ENCODE data around the gene FBXW12. TPM values are rescaled to one million over a fixed set of nuclear protein-coding genes. Genes with fewer than 3 reads are reported as not detected.

Gene FBXW12
- total RNA-seq, 2 experiments from 2014 or later: not detected

DNA sequence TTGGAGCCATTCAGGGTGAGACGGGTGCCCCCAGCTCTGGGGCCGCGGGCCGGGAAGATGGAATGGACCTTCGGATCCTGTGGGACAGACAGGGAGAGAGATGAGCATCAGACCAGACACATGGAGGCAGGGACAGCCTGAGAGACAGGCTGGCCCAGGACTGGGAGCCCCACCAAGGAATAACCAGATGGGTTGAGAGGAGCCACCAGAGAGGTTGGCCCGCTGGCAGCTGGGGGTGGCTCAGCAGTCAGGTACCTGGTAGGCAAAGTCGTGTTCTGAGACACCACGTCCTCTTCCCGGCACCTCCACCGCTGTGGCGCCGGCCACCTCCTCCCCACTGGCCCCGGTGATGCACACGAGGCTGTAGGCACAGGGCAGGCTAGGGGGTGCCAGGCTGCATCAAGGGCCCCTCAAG, 44.1 kb downstream of the FBXW12 start:
- POLR2A ChIA-PET: no interaction called here
- H3K4me1 Mint-ChIP-seq: no peaks in the 10 kb centered on the region
- no peak for ATAC-seq (ENCODE audit: low read depth)
- no peak overlapping the region for H3K27ac Mint-ChIP-seq
- no peaks in the 10 kb centered on the region for H3K9me3 Mint-ChIP-seq
- no peak for DNase-seq
- no peak overlapping the region for H3K4me3 Mint-ChIP-seq
- H3K27me3 Mint-ChIP-seq: no peaks in the 10 kb centered on the region
- no peaks in the 10 kb centered on the region for H3K36me3 Mint-ChIP-seq

DNA sequence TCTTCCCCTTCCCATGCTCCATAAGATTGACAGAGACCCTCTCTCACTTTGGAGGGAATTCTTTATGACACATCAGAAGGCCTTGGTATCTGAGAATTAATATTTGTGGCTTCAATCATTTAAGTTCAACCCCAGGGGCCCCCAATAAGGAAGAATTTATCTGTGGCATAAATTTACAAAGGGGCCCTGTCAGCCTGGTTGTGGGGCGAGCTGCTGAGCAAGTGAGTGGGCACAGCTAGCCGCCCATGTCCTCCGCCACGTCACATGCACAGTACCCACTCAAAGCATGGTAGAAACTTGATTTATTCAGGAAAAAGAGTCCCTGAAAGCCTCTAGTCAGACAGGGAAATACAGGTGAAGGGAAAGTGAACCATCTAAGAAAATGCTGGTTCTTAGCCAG, 44.5 kb downstream of the FBXW12 start:
- ATAC-seq (ENCODE audit: low read depth): no peak
- Mint-ChIP-seq H3K4me3 (no peak overlapping the region), H3K27ac (no peak overlapping the region), H3K9me3 (no peaks in the 10 kb centered on the region), H3K36me3 (no peaks in the 10 kb centered on the region), H3K27me3 (no peaks in the 10 kb centered on the region), H3K4me1 (no peaks in the 10 kb centered on the region)
- DNase-seq: no peak
- POLR2A ChIA-PET: no interaction called here

DNA sequence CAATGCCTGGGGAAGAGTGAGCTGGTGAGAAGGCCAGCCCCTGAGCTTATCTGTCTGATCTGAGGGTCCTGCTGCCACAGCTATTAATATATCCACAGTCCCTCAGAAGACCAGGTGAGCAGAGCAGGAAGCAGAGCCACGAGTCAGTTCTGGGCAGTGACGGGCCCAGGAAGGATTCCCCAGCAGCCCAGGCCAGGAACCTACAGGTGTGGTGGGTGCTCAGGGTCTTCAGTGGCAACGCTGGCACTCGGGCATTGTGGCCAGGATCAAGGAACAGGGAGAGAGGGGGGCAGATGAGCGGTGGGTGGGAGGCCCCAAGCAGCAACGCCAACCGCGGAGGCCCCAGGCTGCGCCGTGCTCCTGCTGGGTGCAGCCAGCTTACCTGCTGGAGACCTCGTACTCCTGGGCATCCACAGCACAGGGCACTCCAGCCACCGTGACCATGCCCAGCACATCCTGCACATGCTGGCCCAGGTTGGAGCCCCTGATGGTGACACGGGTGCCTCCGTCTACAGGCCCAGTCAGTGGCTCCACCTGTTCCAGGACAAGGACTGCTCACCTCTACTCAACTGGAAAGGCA, 45.6 kb downstream of the FBXW12 start:
- DNase-seq (no peak), ATAC-seq (ENCODE audit: low read depth) (no peak)
- Mint-ChIP-seq H3K4me3 (no peak overlapping the region), H3K9me3 (no peaks in the 10 kb centered on the region), H3K4me1 (peaks cover 3% of the 10 kb centered on the region), H3K36me3 (no peaks in the 10 kb centered on the region), H3K27ac (no peak overlapping the region), H3K27me3 (no peaks in the 10 kb centered on the region)
- POLR2A ChIA-PET: no interaction called here

DNA sequence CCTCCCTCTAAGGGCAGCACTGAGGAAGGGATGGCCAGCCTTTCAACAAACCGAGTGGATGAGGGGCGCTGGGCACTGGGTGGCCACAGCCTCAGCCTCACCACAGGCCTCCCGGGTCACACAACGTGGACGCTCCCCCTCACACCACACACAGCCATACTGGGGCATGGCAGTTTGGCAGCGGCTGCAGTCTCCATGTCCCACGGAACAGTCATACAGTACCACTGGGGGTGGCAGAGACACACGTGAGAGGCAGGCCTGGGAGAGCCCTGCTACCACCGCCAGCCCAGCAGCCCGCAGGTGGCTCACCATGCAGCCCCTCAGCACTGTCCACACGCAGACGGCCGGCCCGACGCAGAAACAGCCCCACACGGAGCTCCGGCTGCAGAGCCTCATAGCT, 46.1 kb downstream of the FBXW12 start:
- H3K27ac Mint-ChIP-seq: no peak overlapping the region
- H3K9me3 Mint-ChIP-seq: no peaks in the 10 kb centered on the region
- no peak for DNase-seq
- no peaks in the 10 kb centered on the region for H3K27me3 Mint-ChIP-seq
- H3K4me3 Mint-ChIP-seq: no peak overlapping the region
- POLR2A ChIA-PET: interaction anchor here (1.1 kb wide), 1 partner anchor 22 kb away, joined by 3 read pairs; the partner anchor contains the start of gene CCDC51
- H3K36me3 Mint-ChIP-seq: no peaks in the 10 kb centered on the region
- no peak for ATAC-seq (ENCODE audit: low read depth)
- H3K4me1 Mint-ChIP-seq: peaks cover 3% of the 10 kb centered on the region

DNA sequence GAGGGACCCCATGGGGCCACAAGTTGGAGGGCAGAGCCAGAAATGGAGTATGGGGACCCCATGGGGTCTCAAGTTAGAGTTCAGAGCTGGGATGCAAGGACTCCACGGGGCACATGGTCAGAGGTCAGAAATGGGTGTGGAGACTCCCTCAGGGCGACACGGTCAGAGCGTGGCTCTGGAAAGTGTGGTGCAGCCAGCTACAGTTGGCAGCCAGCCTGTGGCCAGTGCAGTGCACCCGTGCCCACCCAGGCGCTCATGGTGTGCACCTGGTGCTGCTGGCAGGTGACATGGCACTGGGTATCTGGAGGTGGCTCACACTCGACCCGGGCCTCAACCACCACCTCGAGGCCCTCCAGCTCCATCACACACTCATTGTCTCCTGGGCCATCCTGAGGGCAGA, 46.6 kb downstream of the FBXW12 start:
- Mint-ChIP-seq H3K27ac (no peak overlapping the region), H3K36me3 (no peaks in the 10 kb centered on the region), H3K4me3 (no peak overlapping the region), H3K9me3 (no peaks in the 10 kb centered on the region), H3K27me3 (no peaks in the 10 kb centered on the region), H3K4me1 (peaks cover 3% of the 10 kb centered on the region)
- ATAC-seq (ENCODE audit: low read depth) (no peak), DNase-seq (no peak)
- POLR2A ChIA-PET: interaction anchor here (1.1 kb wide), 1 partner anchor 21 kb away, joined by 3 read pairs; the partner anchor contains the start of gene CCDC51

DNA sequence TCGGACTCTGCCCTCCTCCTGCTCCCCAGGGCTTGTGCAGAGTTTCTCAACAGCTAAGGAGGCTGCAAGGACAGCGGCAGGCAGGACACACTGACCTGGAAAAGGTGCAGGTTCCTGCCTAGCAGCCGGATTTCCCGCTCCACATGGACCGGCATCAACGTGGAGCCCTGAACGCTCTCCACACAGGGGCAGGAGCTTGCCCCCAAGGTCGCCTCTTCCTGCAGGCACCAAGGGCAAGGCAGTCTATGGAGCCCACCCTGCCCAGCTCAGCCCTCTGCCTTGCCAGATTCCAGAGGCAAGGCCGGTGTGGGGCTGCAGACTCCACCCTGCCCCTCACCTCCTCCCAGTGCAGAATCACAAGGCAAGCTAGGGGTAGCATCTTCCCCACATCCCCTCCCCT, 47.1 kb downstream of the FBXW12 start:
- no peak overlapping the region for H3K4me3 Mint-ChIP-seq
- DNase-seq: no peak
- no peaks in the 10 kb centered on the region for H3K27me3 Mint-ChIP-seq
- POLR2A ChIA-PET: interaction anchor here (1.1 kb wide), 1 partner anchor 21 kb away, joined by 3 read pairs; the partner anchor contains the start of gene CCDC51
- no peak overlapping the region for H3K27ac Mint-ChIP-seq
- no peak for ATAC-seq (ENCODE audit: low read depth)
- peaks cover 3% of the 10 kb centered on the region for H3K4me1 Mint-ChIP-seq
- no peaks in the 10 kb centered on the region for H3K36me3 Mint-ChIP-seq
- no peaks in the 10 kb centered on the region for H3K9me3 Mint-ChIP-seq

DNA sequence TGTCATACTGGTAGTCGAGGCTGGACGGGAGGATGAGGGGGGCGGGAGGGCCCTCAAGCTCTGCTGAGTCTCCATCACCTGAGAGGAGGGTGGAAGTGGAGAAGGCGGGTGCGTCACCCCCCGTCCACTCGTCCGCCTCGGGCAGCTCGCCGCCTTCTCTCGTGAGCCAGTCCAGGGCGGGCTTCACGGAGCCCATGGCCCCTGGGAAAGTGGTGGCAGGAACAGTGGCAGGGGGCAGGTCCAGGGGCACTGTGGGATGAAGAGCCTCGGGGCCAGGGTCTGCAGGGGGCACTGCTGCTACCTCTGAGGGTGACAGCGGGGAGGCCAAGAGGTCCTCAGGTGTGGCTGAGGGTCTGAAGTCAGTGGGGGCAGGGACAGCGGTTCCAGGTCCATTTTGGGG, 47.6 kb downstream of the FBXW12 start:
- Mint-ChIP-seq H3K4me3 (no peak overlapping the region), H3K9me3 (no peaks in the 10 kb centered on the region), H3K27me3 (no peaks in the 10 kb centered on the region), H3K36me3 (no peaks in the 10 kb centered on the region), H3K4me1 (peaks cover 3% of the 10 kb centered on the region), H3K27ac (no peak overlapping the region)
- ATAC-seq (ENCODE audit: low read depth): no peak
- POLR2A ChIA-PET: no interaction called here
- DNase-seq: no peak

DNA sequence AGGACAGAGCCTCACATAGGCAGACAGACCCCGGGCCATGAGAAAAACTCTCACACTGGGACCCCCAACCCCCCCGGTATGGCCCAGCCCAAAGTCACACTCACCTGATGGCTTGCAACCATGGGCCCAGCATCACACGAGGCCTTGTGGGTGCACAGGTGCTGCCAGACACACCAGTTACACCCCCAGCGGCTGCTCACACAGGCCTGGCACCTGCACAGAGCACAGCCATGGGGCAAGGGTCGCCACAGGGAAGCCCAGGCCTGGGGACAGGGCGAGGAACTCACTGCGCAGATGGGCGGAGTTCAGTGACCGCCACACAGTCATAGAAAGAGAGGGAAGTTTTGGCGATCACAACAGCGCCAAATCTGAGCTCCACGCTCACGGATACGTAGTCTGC, 48.5 kb downstream of the FBXW12 start:
- H3K4me3 Mint-ChIP-seq: no peak overlapping the region
- no peaks in the 10 kb centered on the region for H3K9me3 Mint-ChIP-seq
- no peaks in the 10 kb centered on the region for H3K27me3 Mint-ChIP-seq
- POLR2A ChIA-PET: no interaction called here
- no peak overlapping the region for H3K27ac Mint-ChIP-seq
- peaks cover 3% of the 10 kb centered on the region for H3K4me1 Mint-ChIP-seq
- ATAC-seq (ENCODE audit: low read depth) (no peak), DNase-seq (no peak)
- no peaks in the 10 kb centered on the region for H3K36me3 Mint-ChIP-seq

DNA sequence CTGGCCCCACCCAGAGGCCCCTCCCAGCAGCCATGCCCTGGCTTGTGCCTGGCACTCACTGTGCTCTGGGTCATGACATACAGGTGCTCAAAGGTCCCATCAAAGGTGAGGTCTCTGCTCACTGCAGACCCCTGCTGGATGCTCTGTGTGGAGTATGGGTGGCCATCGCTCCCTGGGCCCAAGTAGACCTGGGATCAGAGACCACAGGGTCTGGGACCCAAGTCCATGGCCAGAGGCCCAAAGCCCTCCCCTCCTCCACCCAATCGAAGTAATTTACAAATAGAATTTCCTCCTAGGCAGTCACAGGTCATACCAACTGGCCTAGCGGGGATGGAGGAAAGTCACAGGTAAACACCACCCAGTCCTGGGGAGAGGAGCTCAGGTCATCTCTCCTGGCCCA, 50.3 kb downstream of the FBXW12 start:
- H3K36me3 Mint-ChIP-seq: no peaks in the 10 kb centered on the region
- POLR2A ChIA-PET: no interaction called here
- H3K9me3 Mint-ChIP-seq: no peaks in the 10 kb centered on the region
- ATAC-seq (ENCODE audit: low read depth): peak; percentile 28
- peaks cover 5% of the 10 kb centered on the region for H3K27me3 Mint-ChIP-seq
- H3K4me3 Mint-ChIP-seq: no peak overlapping the region
- no peak overlapping the region for H3K27ac Mint-ChIP-seq
- no peak for DNase-seq
- H3K4me1 Mint-ChIP-seq: peaks cover 3% of the 10 kb centered on the region

DNA sequence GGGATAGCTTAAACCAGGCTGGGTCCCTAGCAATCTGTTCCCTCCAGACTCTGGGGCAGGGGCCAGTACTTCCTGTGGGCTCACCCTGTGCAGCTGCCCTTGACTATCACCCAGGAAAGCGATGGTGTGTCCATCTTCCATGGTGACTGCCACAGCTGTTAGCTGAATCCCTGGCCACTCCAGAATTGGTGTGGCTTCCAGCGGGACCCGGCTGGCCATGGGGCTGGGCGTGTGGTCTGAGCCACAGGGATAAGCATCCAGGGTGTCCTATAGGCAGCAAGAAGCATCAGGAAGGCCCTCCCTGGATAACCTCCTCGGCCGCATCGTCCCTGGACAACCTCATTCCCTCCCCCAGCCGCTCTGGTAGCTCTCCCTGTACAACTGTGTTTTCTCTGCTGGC, 50.7 kb downstream of the FBXW12 start:
- Mint-ChIP-seq H3K9me3 (no peaks in the 10 kb centered on the region), H3K4me3 (no peak overlapping the region), H3K4me1 (peaks cover 3% of the 10 kb centered on the region), H3K27ac (no peak overlapping the region), H3K27me3 (peaks cover 8% of the 10 kb centered on the region), H3K36me3 (no peaks in the 10 kb centered on the region)
- POLR2A ChIA-PET: interaction anchor here (1.0 kb wide), 1 partner anchor 46 kb away, joined by 3 read pairs; no protein-coding TSS in a partner anchor
- no peak for ATAC-seq (ENCODE audit: low read depth)
- DNase-seq: no peak

DNA sequence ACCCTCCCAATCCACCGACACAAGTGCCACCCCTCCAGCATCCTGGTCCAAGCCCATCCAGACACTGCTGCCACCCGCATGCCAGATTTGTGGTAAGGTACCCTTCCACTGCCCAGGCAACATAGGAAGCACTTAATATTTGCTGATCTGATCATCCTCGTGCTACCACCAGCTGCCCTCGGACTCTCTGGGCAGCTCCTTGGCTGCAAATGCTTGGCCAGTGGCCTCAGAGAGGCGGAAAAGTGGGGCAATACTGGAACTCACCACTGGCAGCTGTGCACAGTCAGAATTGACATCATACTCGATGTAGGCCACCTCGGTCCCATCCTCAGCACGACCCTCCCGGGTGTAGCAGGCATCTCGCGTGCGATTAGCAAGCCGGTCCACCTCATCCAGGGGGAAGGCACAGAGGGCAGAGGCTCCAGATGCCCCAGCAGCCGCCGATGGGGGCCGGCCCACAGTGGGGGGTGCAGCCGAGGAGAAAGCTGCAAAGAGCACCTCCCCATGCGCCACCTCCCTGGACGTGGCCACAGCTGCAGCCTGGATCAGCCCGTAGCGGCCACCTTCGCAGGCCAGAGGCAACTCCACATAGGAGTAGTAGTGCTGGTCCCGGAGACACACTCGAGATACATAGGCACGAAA, 51.3 kb downstream of the FBXW12 start:
- Mint-ChIP-seq H3K27me3 (peaks cover 14% of the 10 kb centered on the region), H3K36me3 (no peaks in the 10 kb centered on the region), H3K4me1 (peaks cover 3% of the 10 kb centered on the region), H3K4me3 (no peak overlapping the region), H3K9me3 (no peaks in the 10 kb centered on the region), H3K27ac (no peak overlapping the region)
- DNase-seq (no peak), ATAC-seq (ENCODE audit: low read depth) (no peak)
- POLR2A ChIA-PET: interaction anchor here (1.0 kb wide), 2 partner anchors 16 to 45 kb away, joined by 3 read pairs; partner anchors contain the start of genes CCDC51 and TMA7

DNA sequence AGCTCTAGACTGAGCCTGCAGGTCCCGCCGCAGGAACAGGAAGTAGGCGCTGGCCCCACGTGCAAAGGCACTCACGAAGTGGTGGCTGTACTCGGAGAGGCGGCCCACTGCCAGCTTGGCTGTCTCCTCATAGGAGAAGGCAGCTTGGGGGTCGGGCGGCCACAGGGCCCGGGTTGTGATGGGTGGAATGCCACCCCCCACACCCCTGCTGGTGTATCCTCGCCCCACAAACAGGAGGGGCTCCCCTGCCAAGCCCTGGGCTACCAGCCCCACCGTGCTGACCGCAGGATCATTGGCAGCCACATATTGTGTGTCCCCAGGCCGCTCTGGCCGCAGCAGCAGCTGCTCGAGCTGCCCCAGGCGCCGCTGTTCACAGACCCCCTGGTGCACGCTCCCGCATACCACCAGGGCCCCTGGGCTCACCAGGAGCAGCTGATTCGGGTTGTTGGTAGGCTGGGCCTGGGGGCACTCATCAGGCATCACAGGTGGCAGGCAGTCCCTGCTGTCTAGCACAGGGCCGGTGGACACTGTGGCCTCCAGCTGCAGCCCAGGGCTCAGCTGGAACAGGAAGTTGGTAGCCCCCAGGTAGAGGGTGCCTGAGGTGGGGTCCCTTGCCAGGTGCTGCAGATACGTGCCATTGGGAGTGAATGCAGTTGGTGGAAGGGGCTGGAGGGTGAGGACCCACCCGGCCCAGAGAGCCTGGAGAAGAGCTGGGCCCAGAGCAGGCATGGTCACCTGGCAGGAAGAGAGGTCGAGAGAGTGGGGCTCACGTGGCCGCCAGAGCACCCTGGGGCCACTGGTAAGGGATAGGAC, 52.1 kb downstream of the FBXW12 start:
- POLR2A ChIA-PET: interaction anchor here (1.0 kb wide), 2 partner anchors 16 to 44 kb away, joined by 3 read pairs; partner anchors contain the start of genes CCDC51 and TMA7
- Mint-ChIP-seq H3K27me3 (peaks cover 17% of the 10 kb centered on the region), H3K27ac (no peak overlapping the region), H3K9me3 (no peaks in the 10 kb centered on the region), H3K36me3 (no peaks in the 10 kb centered on the region), H3K4me1 (peaks cover 3% of the 10 kb centered on the region), H3K4me3 (no peak overlapping the region)
- DNase-seq: no peak
- no peak for ATAC-seq (ENCODE audit: low read depth)

DNA sequence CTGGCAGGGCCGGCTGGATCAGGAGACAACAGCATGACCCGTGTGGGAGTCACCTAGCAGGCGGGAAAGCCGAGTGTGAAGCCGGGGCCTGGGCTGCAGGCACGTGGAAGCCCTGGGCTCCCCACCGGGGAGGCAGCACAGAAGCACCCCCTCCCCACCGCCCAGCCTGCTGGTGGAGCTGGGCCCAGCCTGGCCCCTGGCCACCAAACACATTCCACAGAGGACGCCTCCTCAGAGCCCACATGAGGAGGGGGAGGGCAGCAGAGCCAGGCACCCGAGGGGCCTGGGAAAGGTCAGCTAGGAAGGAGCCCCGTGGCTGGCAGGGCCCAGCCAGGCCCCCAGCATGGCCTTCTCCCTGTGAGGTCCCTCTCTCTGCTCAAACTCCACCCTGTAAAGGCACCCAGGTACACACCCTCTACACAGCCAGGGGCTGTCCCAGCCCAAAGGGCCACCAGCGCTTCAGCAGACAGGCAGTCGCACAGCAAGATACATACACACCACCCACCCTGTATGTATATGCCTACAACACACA, 53.3 kb downstream of the FBXW12 start:
- POLR2A ChIA-PET: no interaction called here
- Mint-ChIP-seq H3K36me3 (no peaks in the 10 kb centered on the region), H3K27me3 (peaks cover 19% of the 10 kb centered on the region), H3K4me1 (peaks cover 5% of the 10 kb centered on the region), H3K27ac (no peak overlapping the region), H3K4me3 (no peak overlapping the region), H3K9me3 (no peaks in the 10 kb centered on the region)
- DNase-seq: no peak
- ATAC-seq (ENCODE audit: low read depth): no peak

Measured in activated naive CD8-positive, alpha-beta T cell treated with anti-CD3 and anti-CD28 coated beads, Interleukin-2, amount 10 ng/mL, durations not matched to agents 7 days and 5 days (primary cell).